ENCODE data around the gene OPCML.

OPCML gene

GRCh38 chr11:133531971-133532651, at the start of gene OPCML:
Gene OPCML, minus strand, starts transcription at chr11:133532501.
- Histone ChIP-seq H3K27ac (ENCODE audit: low read depth, low read length) (no peak within 1 kb of the TSS), H3K4me1 (ENCODE audit: control insufficient read depth, insufficient read depth, low read length, unreplicated experiment) (no peaks in the 10 kb centered on the region), H3K4me3 (ENCODE audit: low read depth, low read length) (no peak within 1 kb of the TSS), H3K36me3 (ENCODE audit: insufficient read depth, low read length) (no peaks in the 10 kb centered on the region), H3K79me2 (ENCODE audit: control insufficient read depth, insufficient read depth, low read length, unreplicated experiment) (no peaks in the 10 kb centered on the region), H2AFZ (ENCODE audit: low read length, unreplicated experiment) (no peak within 1 kb of the TSS), H3K27me3 (ENCODE audit: insufficient read depth, low read length) (no peaks in the 10 kb centered on the region)

GRCh38 chr11:133581091-133581490, 48.8 kb upstream of the OPCML start:
- Histone ChIP-seq H3K36me3 (ENCODE audit: insufficient read depth, low read length) (no peaks in the 10 kb centered on the region), H3K27me3 (ENCODE audit: insufficient read depth, low read length) (no peaks in the 10 kb centered on the region), H3K4me3 (ENCODE audit: low read depth, low read length) (no peak overlapping the region), H2AFZ (ENCODE audit: low read length, unreplicated experiment) (no peak overlapping the region), H3K79me2 (ENCODE audit: control insufficient read depth, insufficient read depth, low read length, unreplicated experiment) (no peaks in the 10 kb centered on the region), H3K27ac (ENCODE audit: low read depth, low read length) (no peak overlapping the region), H3K4me1 (ENCODE audit: control insufficient read depth, insufficient read depth, low read length, unreplicated experiment) (no peaks in the 10 kb centered on the region)

GRCh38 chr11:133579165-133580031, 47.1 kb upstream of the OPCML start:
- Histone ChIP-seq H3K4me3 (ENCODE audit: low read depth, low read length) (no peak overlapping the region), H3K36me3 (ENCODE audit: insufficient read depth, low read length) (no peaks in the 10 kb centered on the region), H2AFZ (ENCODE audit: low read length, unreplicated experiment) (no peak overlapping the region), H3K4me1 (ENCODE audit: control insufficient read depth, insufficient read depth, low read length, unreplicated experiment) (no peaks in the 10 kb centered on the region), H3K79me2 (ENCODE audit: control insufficient read depth, insufficient read depth, low read length, unreplicated experiment) (no peaks in the 10 kb centered on the region), H3K27ac (ENCODE audit: low read depth, low read length) (no peak overlapping the region), H3K27me3 (ENCODE audit: insufficient read depth, low read length) (no peaks in the 10 kb centered on the region)

- Histone ChIP-seq H3K79me2 (ENCODE audit: control insufficient read depth, insufficient read depth, low read length, unreplicated experiment) (no peaks in the 10 kb centered on the region), H3K4me3 (ENCODE audit: low read depth, low read length) (no peak overlapping the region), H3K27me3 (ENCODE audit: insufficient read depth, low read length) (no peaks in the 10 kb centered on the region)
These were observed 45.1 kb upstream of the OPCML start for GRCh38 chr11:133577403-133577802.

GRCh38 chr11:133576351-133576750, 44.0 kb upstream of the OPCML start:
- Histone ChIP-seq H2AFZ (ENCODE audit: low read length, unreplicated experiment) (no peak overlapping the region), H3K27me3 (ENCODE audit: insufficient read depth, low read length) (no peaks in the 10 kb centered on the region), H3K4me1 (ENCODE audit: control insufficient read depth, insufficient read depth, low read length, unreplicated experiment) (no peaks in the 10 kb centered on the region), H3K79me2 (ENCODE audit: control insufficient read depth, insufficient read depth, low read length, unreplicated experiment) (no peaks in the 10 kb centered on the region), H3K36me3 (ENCODE audit: insufficient read depth, low read length) (no peaks in the 10 kb centered on the region), H3K27ac (ENCODE audit: low read depth, low read length) (no peak overlapping the region), H3K4me3 (ENCODE audit: low read depth, low read length) (no peak overlapping the region)

More at GRCh38 chr11:133577403-133577802, 45.1 kb upstream of the OPCML start:
- Histone ChIP-seq H3K27ac (ENCODE audit: low read depth, low read length) (no peak overlapping the region), H2AFZ (ENCODE audit: low read length, unreplicated experiment) (no peak overlapping the region), H3K4me1 (ENCODE audit: control insufficient read depth, insufficient read depth, low read length, unreplicated experiment) (no peaks in the 10 kb centered on the region), H3K36me3 (ENCODE audit: insufficient read depth, low read length) (no peaks in the 10 kb centered on the region)

GRCh38 chr11:133573081-133573480, 40.8 kb upstream of the OPCML start:
- no peaks in the 10 kb centered on the region for H3K4me1 ChIP-seq (ENCODE audit: control insufficient read depth, insufficient read depth, low read length, unreplicated experiment)

GRCh38 chr11:133570376-133570775, 38.1 kb upstream of the OPCML start:
- H3K4me3 ChIP-seq (ENCODE audit: low read depth, low read length), result no peak overlapping the region
- H2AFZ ChIP-seq (ENCODE audit: low read length, unreplicated experiment), result no peak overlapping the region
- H3K36me3 ChIP-seq (ENCODE audit: insufficient read depth, low read length), result no peaks in the 10 kb centered on the region
- H3K79me2 ChIP-seq (ENCODE audit: control insufficient read depth, insufficient read depth, low read length, unreplicated experiment), result no peaks in the 10 kb centered on the region
- no peak overlapping the region for H3K27ac ChIP-seq (ENCODE audit: low read depth, low read length)
- H3K4me1 ChIP-seq (ENCODE audit: control insufficient read depth, insufficient read depth, low read length, unreplicated experiment), result no peaks in the 10 kb centered on the region
- H3K27me3 ChIP-seq (ENCODE audit: insufficient read depth, low read length), result no peaks in the 10 kb centered on the region

More at GRCh38 chr11:133573081-133573480, 40.8 kb upstream of the OPCML start:
- no peak overlapping the region for H2AFZ ChIP-seq (ENCODE audit: low read length, unreplicated experiment)
- no peaks in the 10 kb centered on the region for H3K79me2 ChIP-seq (ENCODE audit: control insufficient read depth, insufficient read depth, low read length, unreplicated experiment)
- no peaks in the 10 kb centered on the region for H3K36me3 ChIP-seq (ENCODE audit: insufficient read depth, low read length)
- no peaks in the 10 kb centered on the region for H3K27me3 ChIP-seq (ENCODE audit: insufficient read depth, low read length)
- no peak overlapping the region for H3K4me3 ChIP-seq (ENCODE audit: low read depth, low read length)
- H3K27ac ChIP-seq (ENCODE audit: low read depth, low read length), result no peak overlapping the region

GRCh38 chr11:133563505-133564025, 31.3 kb upstream of the OPCML start:
- Histone ChIP-seq H2AFZ (ENCODE audit: low read length, unreplicated experiment) (no peak overlapping the region), H3K27me3 (ENCODE audit: insufficient read depth, low read length) (no peaks in the 10 kb centered on the region), H3K79me2 (ENCODE audit: control insufficient read depth, insufficient read depth, low read length, unreplicated experiment) (no peaks in the 10 kb centered on the region), H3K4me1 (ENCODE audit: control insufficient read depth, insufficient read depth, low read length, unreplicated experiment) (no peaks in the 10 kb centered on the region), H3K27ac (ENCODE audit: low read depth, low read length) (no peak overlapping the region), H3K4me3 (ENCODE audit: low read depth, low read length) (no peak overlapping the region), H3K36me3 (ENCODE audit: insufficient read depth, low read length) (no peaks in the 10 kb centered on the region)

GRCh38 chr11:133560472-133560855, 28.2 kb upstream of the OPCML start:
- H3K27ac ChIP-seq (ENCODE audit: low read depth, low read length), result no peak overlapping the region
- no peaks in the 10 kb centered on the region for H3K4me1 ChIP-seq (ENCODE audit: control insufficient read depth, insufficient read depth, low read length, unreplicated experiment)
- H3K36me3 ChIP-seq (ENCODE audit: insufficient read depth, low read length), result no peaks in the 10 kb centered on the region
- H3K27me3 ChIP-seq (ENCODE audit: insufficient read depth, low read length), result no peaks in the 10 kb centered on the region
- no peaks in the 10 kb centered on the region for H3K79me2 ChIP-seq (ENCODE audit: control insufficient read depth, insufficient read depth, low read length, unreplicated experiment)
- no peak overlapping the region for H2AFZ ChIP-seq (ENCODE audit: low read length, unreplicated experiment)
- no peak overlapping the region for H3K4me3 ChIP-seq (ENCODE audit: low read depth, low read length)

GRCh38 chr11:133559833-133560471, 27.7 kb upstream of the OPCML start:
- Histone ChIP-seq H3K27ac (ENCODE audit: low read depth, low read length) (no peak overlapping the region), H2AFZ (ENCODE audit: low read length, unreplicated experiment) (no peak overlapping the region), H3K79me2 (ENCODE audit: control insufficient read depth, insufficient read depth, low read length, unreplicated experiment) (no peaks in the 10 kb centered on the region), H3K36me3 (ENCODE audit: insufficient read depth, low read length) (no peaks in the 10 kb centered on the region), H3K4me3 (ENCODE audit: low read depth, low read length) (no peak overlapping the region), H3K4me1 (ENCODE audit: control insufficient read depth, insufficient read depth, low read length, unreplicated experiment) (no peaks in the 10 kb centered on the region), H3K27me3 (ENCODE audit: insufficient read depth, low read length) (no peaks in the 10 kb centered on the region)
